Prostate gland (tissue), 2 donors: ENCODE measurements around the gene HSPA1B. TPM values are rescaled to one million over a fixed set of nuclear protein-coding genes. Genes with fewer than 3 reads are reported as not detected.
A peak's percentile ranks its signal among the peaks of the same experiment; 100 is the strongest.
"Not testable (repeated sequence)": the region's sequence is repeated elsewhere in the genome, so short reads cannot be mapped to it uniquely, and the experiment has no call there.

Experiments
- DNase-seq: peaks from one replicate; pipeline ENCODE4 v3.0.0-alpha.2; 2019; ENCODE audit warnings: low spot score
- H3K27ac ChIP-seq, 2 donors: fragments of 200-600 bp; sonication (generic); 2 replicates each; pipeline ENCODE4 v1.5.1; 2017 to 2019
- H3K27me3 ChIP-seq: fragments of 200-600 bp; sonication (generic); replicated peaks from 2 replicates; pipeline ENCODE4 v1.5.1; 2019; ENCODE audit not compliant: insufficient read depth
- H3K36me3 ChIP-seq, 2 donors: fragments of 200-600 bp; sonication (generic); 1 replicate in 1 of 2; 2 replicates in 1 of 2; pipeline versions ENCODE4 v1.5.1 to v1.8.1; 2017 to 2019
- H3K4me1 ChIP-seq: fragments of 200-600 bp; sonication (generic); replicated peaks from 2 replicates; pipeline ENCODE4 v1.5.1; 2019
- H3K4me3 ChIP-seq, 2 donors: fragments of 200-600 bp; sonication (generic); 2 replicates each; pipeline ENCODE4 v1.5.1; 2017 to 2019
- H3K9me3 ChIP-seq: fragments of 200-600 bp; sonication (generic); 2 replicates; pipeline ENCODE4 v1.5.1; 2017
- POLR2A ChIP-seq: fragments of 450-650 bp; IDR thresholded peaks from one replicate; pipeline ENCODE4 v1.6.1; 2016; ENCODE audit warnings: antibody characterized with exemption, mild to moderate bottlenecking
- POLR2AphosphoS5 ChIP-seq: sonication (generic); formaldehyde crosslinking; IDR thresholded peaks from one replicate; pipeline ENCODE4 v1.6.1; 2017; ENCODE audit warnings: antibody characterized with exemption
- WGBS: methylation state at CpG from one replicate; pipeline ENCODE4 v1.1.5; 2018; 5-methylcytosine and 5-hydroxymethylcytosine counted together
- intact Hi-C: fragments of 100-400 bp; cut with DNase I; formaldehyde crosslinking; loops from one replicate; pipeline ENCODE4 v1.14.2; 2022
- total RNA-seq, 2 donors: library from RNA; depleted of rRNA; stranded (reverse); fragments of >200 nt; gene quantifications; one replicate each; pipeline ENCODE4 v1.1.0, GENCODE V29; 2016
- TF ChIP-seq, protein P1 (sequence below), 4 experiments: fragments of 200-600 bp in 2 of 4; fragments of 450-650 bp in 2 of 4; sonication (generic) in 2 of 4; IDR thresholded peaks; 1 replicate in 3 of 4; 2 replicates in 1 of 4; pipeline ENCODE4 v1.5.1; 2016 to 2019; ENCODE audit warnings: antibody characterized with exemption in 4 of 4, mild to moderate bottlenecking in 2 of 4, moderate library complexity in 2 of 4

HSPA1B gene
- total RNA-seq, 2 donors from 2014 or later, result 331 to 360 TPM

DNA sequence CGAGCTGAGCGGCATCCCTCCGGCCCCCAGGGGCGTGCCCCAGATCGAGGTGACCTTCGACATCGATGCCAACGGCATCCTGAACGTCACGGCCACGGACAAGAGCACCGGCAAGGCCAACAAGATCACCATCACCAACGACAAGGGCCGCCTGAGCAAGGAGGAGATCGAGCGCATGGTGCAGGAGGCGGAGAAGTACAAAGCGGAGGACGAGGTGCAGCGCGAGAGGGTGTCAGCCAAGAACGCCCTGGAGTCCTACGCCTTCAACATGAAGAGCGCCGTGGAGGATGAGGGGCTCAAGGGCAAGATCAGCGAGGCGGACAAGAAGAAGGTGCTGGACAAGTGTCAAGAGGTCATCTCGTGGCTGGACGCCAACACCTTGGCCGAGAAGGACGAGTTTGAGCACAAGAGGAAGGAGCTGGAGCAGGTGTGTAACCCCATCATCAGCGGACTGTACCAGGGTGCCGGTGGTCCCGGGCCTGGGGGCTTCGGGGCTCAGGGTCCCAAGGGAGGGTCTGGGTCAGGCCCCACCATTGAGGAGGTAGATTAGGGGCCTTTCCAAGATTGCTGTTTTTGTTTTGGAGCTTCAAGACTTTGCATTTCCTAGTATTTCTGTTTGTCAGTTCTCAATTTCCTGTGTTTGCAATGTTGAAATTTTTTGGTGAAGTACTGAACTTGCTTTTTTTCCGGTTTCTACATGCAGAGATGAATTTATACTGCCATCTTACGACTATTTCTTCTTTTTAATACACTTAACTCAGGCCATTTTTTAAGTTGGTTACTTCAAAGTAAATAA is 10.2 kb upstream of the HSPA1B start:
- H3K9me3 ChIP-seq, intact Hi-C loops, H3K36me3 ChIP-seq, H3K27me3 ChIP-seq, H3K4me1 ChIP-seq, DNase-seq: not testable (repeated sequence)
- Histone ChIP-seq H3K27ac (peak overlapping the region; percentile 97 to 100), H3K4me3 (peak overlapping the region; percentile 37 to 46)
- TF ChIP-seq POLR2AphosphoS5, result peak; percentile 77
- TF ChIP-seq, protein P1, sequence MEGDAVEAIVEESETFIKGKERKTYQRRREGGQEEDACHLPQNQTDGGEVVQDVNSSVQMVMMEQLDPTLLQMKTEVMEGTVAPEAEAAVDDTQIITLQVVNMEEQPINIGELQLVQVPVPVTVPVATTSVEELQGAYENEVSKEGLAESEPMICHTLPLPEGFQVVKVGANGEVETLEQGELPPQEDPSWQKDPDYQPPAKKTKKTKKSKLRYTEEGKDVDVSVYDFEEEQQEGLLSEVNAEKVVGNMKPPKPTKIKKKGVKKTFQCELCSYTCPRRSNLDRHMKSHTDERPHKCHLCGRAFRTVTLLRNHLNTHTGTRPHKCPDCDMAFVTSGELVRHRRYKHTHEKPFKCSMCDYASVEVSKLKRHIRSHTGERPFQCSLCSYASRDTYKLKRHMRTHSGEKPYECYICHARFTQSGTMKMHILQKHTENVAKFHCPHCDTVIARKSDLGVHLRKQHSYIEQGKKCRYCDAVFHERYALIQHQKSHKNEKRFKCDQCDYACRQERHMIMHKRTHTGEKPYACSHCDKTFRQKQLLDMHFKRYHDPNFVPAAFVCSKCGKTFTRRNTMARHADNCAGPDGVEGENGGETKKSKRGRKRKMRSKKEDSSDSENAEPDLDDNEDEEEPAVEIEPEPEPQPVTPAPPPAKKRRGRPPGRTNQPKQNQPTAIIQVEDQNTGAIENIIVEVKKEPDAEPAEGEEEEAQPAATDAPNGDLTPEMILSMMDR (IDR thresholded peaks at IDR 0.05), result peak in 1 of 4 experiments; percentile 16
- WGBS, result 33% methylated on average over 11 of the region's 37 CpGs

DNA sequence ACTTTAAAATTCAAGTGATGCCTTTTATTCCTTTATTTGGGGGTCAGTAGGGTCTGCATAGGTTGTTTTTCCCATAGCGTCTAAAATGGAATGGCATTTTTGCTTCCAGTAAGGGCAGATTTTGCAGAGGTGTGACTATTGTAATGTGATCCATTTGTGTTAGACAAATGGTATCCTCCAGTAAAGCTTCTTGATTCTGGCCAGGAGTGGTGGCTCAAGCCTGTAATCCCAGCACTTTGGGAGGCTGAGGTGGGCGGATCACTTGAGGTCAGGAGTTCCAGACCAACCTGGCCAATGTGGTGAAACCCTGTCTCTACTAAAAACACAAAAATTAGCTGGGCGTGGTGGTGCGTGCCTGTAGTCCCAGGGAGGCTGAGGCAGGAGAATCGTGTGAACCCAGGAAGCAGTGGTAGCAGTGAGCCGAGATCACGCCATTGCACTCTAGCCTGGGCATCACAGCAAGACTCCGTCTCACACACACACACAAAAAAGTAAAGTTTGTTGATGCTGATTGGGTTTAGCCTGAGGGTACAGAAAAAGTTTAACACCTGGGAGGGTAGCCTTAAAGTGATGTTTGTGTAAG is 9.5 kb upstream of the HSPA1B start:
- H3K27me3 ChIP-seq, H3K4me1 ChIP-seq, H3K36me3 ChIP-seq, intact Hi-C loops, DNase-seq, H3K9me3 ChIP-seq: not testable (repeated sequence)
- TF ChIP-seq POLR2A (peak; percentile 8), POLR2AphosphoS5 (peak; percentile 51)
- WGBS, result 40% methylated on average over 8 of the region's 8 CpGs
- peak overlapping the region; percentile 37 to 46 for H3K4me3 ChIP-seq
- peak overlapping the region; percentile 97 to 100 for H3K27ac ChIP-seq

DNA sequence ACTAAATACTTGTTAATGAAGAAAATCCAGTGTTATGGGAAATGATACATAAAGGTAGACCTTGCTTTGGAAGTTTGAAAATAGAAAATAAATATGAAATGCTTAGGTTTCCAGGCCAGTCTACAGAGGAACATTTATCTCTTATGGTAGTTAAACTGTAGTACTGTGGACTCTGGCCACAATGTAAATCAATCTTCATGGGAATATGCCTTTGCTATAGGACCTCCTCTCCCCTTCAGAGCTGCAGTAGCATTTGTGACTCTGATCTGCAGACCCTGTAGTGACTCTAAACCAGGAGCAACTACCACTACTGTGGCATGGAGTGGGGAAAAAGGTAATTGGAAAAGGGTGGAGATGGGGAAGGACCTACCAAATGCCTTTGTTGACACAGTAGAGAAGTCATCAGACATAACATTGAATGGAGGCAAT is 7.7 kb upstream of the HSPA1B start:
- Histone ChIP-seq H3K27ac (peak overlapping the region; percentile 97 to 100), H3K36me3 (no peaks in the 10 kb centered on the region), H3K9me3 (no peaks in the 10 kb centered on the region), H3K4me1 (peaks cover 16% of the 10 kb centered on the region), H3K27me3 (no peaks in the 10 kb centered on the region), H3K4me3 (no peak overlapping the region)
- TF ChIP-seq POLR2A (no peak), POLR2AphosphoS5 (no peak)
- TF ChIP-seq, protein P1 (IDR thresholded peaks at IDR 0.05), result no peak
- DNase-seq, result no peak
- intact Hi-C loops, result loop anchor here (5.0 kb wide), 1 partner anchor 83 kb away; the partner anchor contains the start of gene CLIC1

- H3K27me3 ChIP-seq, H3K9me3 ChIP-seq, DNase-seq, H3K4me3 ChIP-seq, H3K36me3 ChIP-seq: not testable (repeated sequence)
- Histone ChIP-seq H3K27ac (peak overlapping the region; percentile 97 to 100), H3K4me1 (peaks cover 16% of the 10 kb centered on the region)
- intact Hi-C loops, result loop anchor here (5.0 kb wide), 1 partner anchor 83 kb away; the partner anchor contains the start of gene CLIC1
- 86% methylated on average over 10 of the region's 10 CpGs for WGBS
Measured at GRCh38 chr6:31820399-31820798, 7.1 kb upstream of the HSPA1B start.

GRCh38 chr6:31821301-31822035 is 6.1 kb upstream of the HSPA1B start:
- intact Hi-C loops, result loop anchor here (5.0 kb wide), 1 partner anchor 84 kb away; the partner anchor contains the start of gene CLIC1
- peaks cover 22% of the 10 kb centered on the region for H3K4me1 ChIP-seq
- no peaks in the 10 kb centered on the region for H3K36me3 ChIP-seq
- DNase-seq, result peak; percentile 59
- 6% methylated on average over 39 of the region's 39 CpGs for WGBS
- peak overlapping the region; percentile 30 to 46 for H3K4me3 ChIP-seq
- no peaks in the 10 kb centered on the region for H3K9me3 ChIP-seq
- TF ChIP-seq, protein P1 (IDR thresholded peaks at IDR 0.05), result no peak
- TF ChIP-seq POLR2A (peak; percentile 48), POLR2AphosphoS5 (no peak)
- H3K27me3 ChIP-seq, result no peaks in the 10 kb centered on the region
- H3K27ac ChIP-seq, result peak overlapping the region; percentile 97 to 100
